ENCODE results near the gene ERBIN. TPM values are rescaled to one million over a fixed set of nuclear protein-coding genes. Genes with fewer than 3 reads are reported as not detected.

ERBIN gene
- total and polyA plus RNA-seq, 2 of the 13 experiments (the other 11 are each of a cell fraction or from before 2014, with no cell fraction given), result 14.4 to 41.7 TPM

GRCh38 chr5:65925601-65926275, 637 bp upstream of the ERBIN start (continued):
- TF ChIP-seq KIAA2018 (CRISPR knock-in tag; IDR thresholded peaks at IDR 0.05; ENCODE audit: borderline replicate concordance), result no peak
- no peak for TF ChIP-seq ZNF549 (CRISPR knock-in tag; IDR thresholded peaks at IDR 0.05)
- peak; percentile 77; the same call in 1 of the 2 replicates for TF ChIP-seq HOXA5 (CRISPR knock-in tag; IDR thresholded peaks at IDR 0.05)
- TF ChIP-seq HOXA3 (CRISPR knock-in tag; IDR thresholded peaks at IDR 0.05), result peak; percentile 37; the same call in 1 of the 2 replicates
- no peak for TF ChIP-seq FIP1L1 (IDR thresholded peaks at IDR 0.05; ENCODE audit: borderline replicate concordance, insufficient read depth, low read depth, low read length)
- no peak for TF ChIP-seq ZSCAN22 (CRISPR knock-in tag; IDR thresholded peaks at IDR 0.05)
- TF ChIP-seq, protein P1, sequence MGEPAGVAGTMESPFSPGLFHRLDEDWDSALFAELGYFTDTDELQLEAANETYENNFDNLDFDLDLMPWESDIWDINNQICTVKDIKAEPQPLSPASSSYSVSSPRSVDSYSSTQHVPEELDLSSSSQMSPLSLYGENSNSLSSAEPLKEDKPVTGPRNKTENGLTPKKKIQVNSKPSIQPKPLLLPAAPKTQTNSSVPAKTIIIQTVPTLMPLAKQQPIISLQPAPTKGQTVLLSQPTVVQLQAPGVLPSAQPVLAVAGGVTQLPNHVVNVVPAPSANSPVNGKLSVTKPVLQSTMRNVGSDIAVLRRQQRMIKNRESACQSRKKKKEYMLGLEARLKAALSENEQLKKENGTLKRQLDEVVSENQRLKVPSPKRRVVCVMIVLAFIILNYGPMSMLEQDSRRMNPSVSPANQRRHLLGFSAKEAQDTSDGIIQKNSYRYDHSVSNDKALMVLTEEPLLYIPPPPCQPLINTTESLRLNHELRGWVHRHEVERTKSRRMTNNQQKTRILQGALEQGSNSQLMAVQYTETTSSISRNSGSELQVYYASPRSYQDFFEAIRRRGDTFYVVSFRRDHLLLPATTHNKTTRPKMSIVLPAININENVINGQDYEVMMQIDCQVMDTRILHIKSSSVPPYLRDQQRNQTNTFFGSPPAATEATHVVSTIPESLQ (CRISPR knock-in tag; conservative IDR thresholded peaks at IDR 0.05), result no peak; the same call in 1 of the 2 replicates
- TF ChIP-seq, protein P2, sequence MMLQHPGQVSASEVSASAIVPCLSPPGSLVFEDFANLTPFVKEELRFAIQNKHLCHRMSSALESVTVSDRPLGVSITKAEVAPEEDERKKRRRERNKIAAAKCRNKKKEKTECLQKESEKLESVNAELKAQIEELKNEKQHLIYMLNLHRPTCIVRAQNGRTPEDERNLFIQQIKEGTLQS (CRISPR knock-in tag; IDR thresholded peaks at IDR 0.05), result peak; percentile 7; the same call in 1 of the 2 replicates
- no peak for TF ChIP-seq ZNF782 (CRISPR knock-in tag; IDR thresholded peaks at IDR 0.05; ENCODE audit: borderline replicate concordance)
- TF ChIP-seq FOSL1 (CRISPR knock-in tag; IDR thresholded peaks at IDR 0.05; ENCODE audit: borderline replicate concordance), result no peak
- TF ChIP-seq ATF4 (CRISPR knock-in tag; IDR thresholded peaks at IDR 0.05), result 0 out of 4 replicates have a peak, but pooled peaks of 1 of the 2 experiments have one; percentile 12
- TF ChIP-seq ZNF772 (CRISPR knock-in tag; IDR thresholded peaks at IDR 0.05), result no peak
- no peak for TF ChIP-seq ZNF790 (CRISPR knock-in tag; IDR thresholded peaks at IDR 0.05; ENCODE audit: borderline replicate concordance)
- TF ChIP-seq NONO (IDR thresholded peaks at IDR 0.05), result no peak
- TF ChIP-seq NONO (CRISPR knock-in tag; conservative IDR thresholded peaks at IDR 0.05), result peak; percentile 63

Measured in HepG2 (cell line).